ENCODE results near the gene CDK7.

GRCh38 chr5:69219939-69220338, 14.7 kb upstream of the CDK7 start:
- TF ChIP-seq CTCF (tag by site-specific recombination; IDR thresholded peaks at IDR 0.05) (no peak), IKZF3 (tag by site-specific recombination; IDR thresholded peaks at IDR 0.05) (no peak), ZNF707 (tag by site-specific recombination; IDR thresholded peaks at IDR 0.05) (no peak), ZNF10 (tag by site-specific recombination; IDR thresholded peaks at IDR 0.05) (no peak), ZNF114 (tag by site-specific recombination; IDR thresholded peaks at IDR 0.05) (no peak), ZNF785 (tag by site-specific recombination; IDR thresholded peaks at IDR 0.05) (no peak), ZNF140 (tag by site-specific recombination; IDR thresholded peaks at IDR 0.05) (no peak)
- TF ChIP-seq, protein P1, sequence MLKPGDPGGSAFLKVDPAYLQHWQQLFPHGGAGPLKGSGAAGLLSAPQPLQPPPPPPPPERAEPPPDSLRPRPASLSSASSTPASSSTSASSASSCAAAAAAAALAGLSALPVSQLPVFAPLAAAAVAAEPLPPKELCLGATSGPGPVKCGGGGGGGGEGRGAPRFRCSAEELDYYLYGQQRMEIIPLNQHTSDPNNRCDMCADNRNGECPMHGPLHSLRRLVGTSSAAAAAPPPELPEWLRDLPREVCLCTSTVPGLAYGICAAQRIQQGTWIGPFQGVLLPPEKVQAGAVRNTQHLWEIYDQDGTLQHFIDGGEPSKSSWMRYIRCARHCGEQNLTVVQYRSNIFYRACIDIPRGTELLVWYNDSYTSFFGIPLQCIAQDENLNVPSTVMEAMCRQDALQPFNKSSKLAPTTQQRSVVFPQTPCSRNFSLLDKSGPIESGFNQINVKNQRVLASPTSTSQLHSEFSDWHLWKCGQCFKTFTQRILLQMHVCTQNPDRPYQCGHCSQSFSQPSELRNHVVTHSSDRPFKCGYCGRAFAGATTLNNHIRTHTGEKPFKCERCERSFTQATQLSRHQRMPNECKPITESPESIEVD (tag by site-specific recombination; IDR thresholded peaks at IDR 0.05): no peak
- TF ChIP-seq, protein P2, sequence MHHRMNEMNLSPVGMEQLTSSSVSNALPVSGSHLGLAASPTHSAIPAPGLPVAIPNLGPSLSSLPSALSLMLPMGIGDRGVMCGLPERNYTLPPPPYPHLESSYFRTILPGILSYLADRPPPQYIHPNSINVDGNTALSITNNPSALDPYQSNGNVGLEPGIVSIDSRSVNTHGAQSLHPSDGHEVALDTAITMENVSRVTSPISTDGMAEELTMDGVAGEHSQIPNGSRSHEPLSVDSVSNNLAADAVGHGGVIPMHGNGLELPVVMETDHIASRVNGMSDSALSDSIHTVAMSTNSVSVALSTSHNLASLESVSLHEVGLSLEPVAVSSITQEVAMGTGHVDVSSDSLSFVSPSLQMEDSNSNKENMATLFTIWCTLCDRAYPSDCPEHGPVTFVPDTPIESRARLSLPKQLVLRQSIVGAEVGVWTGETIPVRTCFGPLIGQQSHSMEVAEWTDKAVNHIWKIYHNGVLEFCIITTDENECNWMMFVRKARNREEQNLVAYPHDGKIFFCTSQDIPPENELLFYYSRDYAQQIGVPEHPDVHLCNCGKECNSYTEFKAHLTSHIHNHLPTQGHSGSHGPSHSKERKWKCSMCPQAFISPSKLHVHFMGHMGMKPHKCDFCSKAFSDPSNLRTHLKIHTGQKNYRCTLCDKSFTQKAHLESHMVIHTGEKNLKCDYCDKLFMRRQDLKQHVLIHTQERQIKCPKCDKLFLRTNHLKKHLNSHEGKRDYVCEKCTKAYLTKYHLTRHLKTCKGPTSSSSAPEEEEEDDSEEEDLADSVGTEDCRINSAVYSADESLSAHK (tag by site-specific recombination; IDR thresholded peaks at IDR 0.05): no peak
- TF ChIP-seq, protein P3, sequence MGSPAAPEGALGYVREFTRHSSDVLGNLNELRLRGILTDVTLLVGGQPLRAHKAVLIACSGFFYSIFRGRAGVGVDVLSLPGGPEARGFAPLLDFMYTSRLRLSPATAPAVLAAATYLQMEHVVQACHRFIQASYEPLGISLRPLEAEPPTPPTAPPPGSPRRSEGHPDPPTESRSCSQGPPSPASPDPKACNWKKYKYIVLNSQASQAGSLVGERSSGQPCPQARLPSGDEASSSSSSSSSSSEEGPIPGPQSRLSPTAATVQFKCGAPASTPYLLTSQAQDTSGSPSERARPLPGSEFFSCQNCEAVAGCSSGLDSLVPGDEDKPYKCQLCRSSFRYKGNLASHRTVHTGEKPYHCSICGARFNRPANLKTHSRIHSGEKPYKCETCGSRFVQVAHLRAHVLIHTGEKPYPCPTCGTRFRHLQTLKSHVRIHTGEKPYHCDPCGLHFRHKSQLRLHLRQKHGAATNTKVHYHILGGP (tag by site-specific recombination; IDR thresholded peaks at IDR 0.05): no peak

All from HEK293 (cell line).